22Rv1 (cell line): ENCODE measurements around the gene WDR54.

ENCODE experiments used
- H3K27ac ChIP-seq: fragments of 450-650 bp; 2 replicates; pipeline ENCODE4 v1.5.1; 2017
- ZFX ChIP-seq: fragments of 450-650 bp; IDR thresholded peaks from 2 replicates; pipeline ENCODE4 v1.6.1; 2017; ENCODE audit warnings: antibody characterized with exemption, borderline replicate concordance
- TF ChIP-seq, protein P1 (sequence below): fragments of 450-650 bp; IDR thresholded peaks from 2 replicates; pipeline ENCODE4 v1.5.1; 2017; ENCODE audit warnings: mild to moderate bottlenecking

WDR54 gene

DNA sequence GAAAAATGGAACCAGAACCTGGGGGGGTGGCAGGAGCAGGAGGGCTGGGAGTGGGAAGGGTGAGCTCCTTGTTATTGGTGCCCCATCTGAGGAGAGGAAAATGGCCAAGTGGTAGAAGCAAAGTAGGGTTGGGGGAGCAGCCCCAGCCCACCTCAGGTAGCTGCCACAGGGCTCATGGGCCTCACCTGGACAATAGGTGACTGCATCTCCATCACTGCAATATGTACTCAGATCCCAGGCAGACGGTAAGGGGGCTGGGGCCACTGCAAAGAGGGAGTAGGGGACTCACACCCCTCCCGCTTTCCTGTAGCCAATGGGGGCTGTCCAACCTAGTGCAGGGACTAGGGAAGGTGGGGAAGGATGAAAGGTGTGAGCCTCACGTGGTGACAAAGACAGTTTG is 4.3 kb upstream of the WDR54 start:
- TF ChIP-seq ZFX: no peak
- H3K27ac ChIP-seq: no peak overlapping the region

DNA sequence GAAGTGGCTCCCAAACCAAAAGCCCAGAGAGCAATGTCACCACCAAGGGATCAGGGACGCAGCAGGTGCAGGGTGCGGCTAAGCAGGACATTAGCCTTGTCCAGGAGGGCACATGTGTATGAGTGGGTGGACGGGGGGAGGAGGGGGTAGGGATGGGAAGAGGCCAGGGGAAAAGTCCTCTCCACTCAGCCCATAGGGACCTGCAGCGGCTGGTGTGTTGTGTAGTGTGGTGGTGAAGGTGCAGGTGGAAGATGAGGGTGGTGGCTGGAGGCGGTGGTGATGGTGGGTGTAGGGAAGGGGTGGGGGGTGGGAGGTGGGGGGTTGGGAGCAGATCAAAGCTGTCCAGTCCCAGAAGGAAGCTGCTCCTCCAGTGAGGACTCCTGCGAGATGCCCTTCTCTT is 3.8 kb upstream of the WDR54 start:
- no peak for TF ChIP-seq ZFX
- TF ChIP-seq, protein P1, sequence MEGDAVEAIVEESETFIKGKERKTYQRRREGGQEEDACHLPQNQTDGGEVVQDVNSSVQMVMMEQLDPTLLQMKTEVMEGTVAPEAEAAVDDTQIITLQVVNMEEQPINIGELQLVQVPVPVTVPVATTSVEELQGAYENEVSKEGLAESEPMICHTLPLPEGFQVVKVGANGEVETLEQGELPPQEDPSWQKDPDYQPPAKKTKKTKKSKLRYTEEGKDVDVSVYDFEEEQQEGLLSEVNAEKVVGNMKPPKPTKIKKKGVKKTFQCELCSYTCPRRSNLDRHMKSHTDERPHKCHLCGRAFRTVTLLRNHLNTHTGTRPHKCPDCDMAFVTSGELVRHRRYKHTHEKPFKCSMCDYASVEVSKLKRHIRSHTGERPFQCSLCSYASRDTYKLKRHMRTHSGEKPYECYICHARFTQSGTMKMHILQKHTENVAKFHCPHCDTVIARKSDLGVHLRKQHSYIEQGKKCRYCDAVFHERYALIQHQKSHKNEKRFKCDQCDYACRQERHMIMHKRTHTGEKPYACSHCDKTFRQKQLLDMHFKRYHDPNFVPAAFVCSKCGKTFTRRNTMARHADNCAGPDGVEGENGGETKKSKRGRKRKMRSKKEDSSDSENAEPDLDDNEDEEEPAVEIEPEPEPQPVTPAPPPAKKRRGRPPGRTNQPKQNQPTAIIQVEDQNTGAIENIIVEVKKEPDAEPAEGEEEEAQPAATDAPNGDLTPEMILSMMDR: no peak
- H3K27ac ChIP-seq: no peak overlapping the region

- no peak for TF ChIP-seq ZFX
- TF ChIP-seq, protein P1: no peak
- H3K27ac ChIP-seq: no peak overlapping the region
Observed at GRCh38 chr2:74418312-74418711, 3.2 kb upstream of the WDR54 start.

DNA sequence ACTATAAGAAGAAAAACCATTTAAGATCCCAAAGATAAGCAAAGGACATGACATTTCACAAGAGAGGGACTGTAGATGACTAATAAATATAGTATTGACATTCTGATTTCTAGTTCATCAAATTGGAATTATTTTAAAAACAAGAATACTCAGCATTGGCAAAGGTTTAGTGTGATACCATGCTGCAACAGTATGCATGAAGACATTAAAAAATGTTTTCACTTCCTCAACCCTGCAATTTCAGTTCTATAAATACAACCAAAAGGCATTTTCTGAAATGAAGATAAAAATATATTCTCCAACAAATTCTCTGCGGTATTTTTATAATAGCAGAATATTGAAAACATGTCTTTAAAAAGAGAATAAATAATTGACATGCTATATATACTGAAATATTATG is 2.2 kb upstream of the WDR54 start:
- H3K27ac ChIP-seq: no peak overlapping the region
- TF ChIP-seq, protein P1: no peak
- TF ChIP-seq ZFX: no peak

GRCh38 chr2:74420006-74420405 is 1.5 kb upstream of the WDR54 start:
- TF ChIP-seq, protein P1: no peak
- TF ChIP-seq ZFX: no peak
- no peak overlapping the region for H3K27ac ChIP-seq

- H3K27ac ChIP-seq: peak overlapping the region; percentile 78
Observed at GRCh38 chr2:74420443-74421103, 957 bp upstream of the WDR54 start.

DNA sequence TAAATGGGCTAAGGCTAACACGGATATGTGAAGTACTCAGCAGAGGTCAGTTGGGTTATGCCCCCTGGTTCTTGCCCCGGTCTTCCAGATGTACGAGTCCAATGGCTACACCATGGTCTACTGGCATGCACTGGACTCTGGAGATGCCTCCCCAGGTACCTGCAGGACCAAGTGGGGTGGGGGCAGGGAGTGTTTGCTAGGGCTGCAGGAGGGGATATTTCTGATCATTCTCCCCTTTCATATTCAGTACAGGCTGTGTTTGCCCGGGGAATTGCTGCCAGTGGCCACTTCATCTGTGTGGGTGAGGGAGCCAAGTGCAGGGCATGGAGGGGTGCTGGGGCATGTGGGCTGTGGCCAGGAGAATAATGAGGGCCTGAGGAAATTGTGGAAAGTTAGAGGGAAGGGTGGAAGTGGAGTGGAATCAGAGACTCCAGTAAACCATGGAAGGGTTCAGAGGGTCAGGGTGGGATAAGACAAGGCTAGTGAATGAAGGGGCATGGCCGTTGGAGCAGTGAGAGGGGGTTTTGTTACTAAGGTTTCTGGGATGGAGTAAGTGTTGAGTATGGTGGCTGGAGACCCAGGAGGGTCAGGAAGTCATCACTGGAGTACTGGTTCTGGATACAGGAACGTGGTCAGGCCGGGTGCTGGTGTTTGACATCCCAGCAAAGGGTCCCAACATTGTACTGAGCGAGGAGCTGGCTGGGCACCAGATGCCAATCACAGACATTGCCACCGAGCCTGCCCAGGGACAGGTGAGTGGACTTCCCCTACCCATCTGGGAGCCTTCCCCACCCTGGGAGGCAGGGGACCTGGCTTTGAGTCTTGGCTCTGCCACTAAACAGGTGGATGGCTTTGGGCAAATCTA is 1.9 kb downstream of the WDR54 start:
- H3K27ac ChIP-seq: no peak overlapping the region; the same call in 1 of the 2 replicates

More for the DNA sequence above, 1.9 kb downstream of the WDR54 start:
- TF ChIP-seq, protein P1: no peak
- TF ChIP-seq ZFX: no peak
